Right renal pelvis (tissue), 4 donors: ENCODE data around the gene LCTL. TPM values are rescaled to one million over a fixed set of nuclear protein-coding genes. Genes with fewer than 3 reads are reported as not detected.

Source experiments
- DNase-seq, 4 donors: peaks; one replicate each; pipeline ENCODE4 v3.0.0-alpha.2; 2013; ENCODE audit warnings: low read depth in 4 of 4, low spot score in 3 of 4, missing footprints in 1 of 4
- polyA plus RNA-seq, 4 donors: library from polyadenylated mRNA; unstranded; fragments of 120-200 nt; gene quantifications; one replicate each; pipeline ENCODE4 v1.2.1, GENCODE V29; 2013; ENCODE audit not compliant: insufficient read length in 4 of 4

LCTL gene
- polyA plus RNA-seq, 4 donors: 0.10 to 0.29 (median 0.20) TPM

DNA sequence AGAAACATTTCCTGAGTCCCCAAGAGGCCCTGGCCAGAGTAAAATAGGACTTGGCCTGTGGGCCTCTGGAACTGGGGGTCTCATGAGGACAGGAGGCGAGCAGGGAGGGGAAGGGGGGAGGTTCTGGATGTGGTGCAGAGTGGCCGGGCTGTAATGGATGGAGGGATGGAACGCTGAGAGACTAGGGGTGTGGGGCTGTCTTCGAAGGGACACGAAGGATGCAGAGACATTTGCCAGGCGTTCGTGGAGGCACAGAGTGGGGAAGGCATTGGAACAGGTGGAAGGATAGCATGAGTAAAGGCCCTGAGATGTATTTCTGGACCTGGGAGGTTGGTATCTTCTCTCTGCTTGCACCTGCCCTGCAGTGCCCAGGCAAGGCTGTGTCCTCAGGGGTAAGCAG is 2.1 kb upstream of the LCTL start:
- DNase-seq: no peak

DNA sequence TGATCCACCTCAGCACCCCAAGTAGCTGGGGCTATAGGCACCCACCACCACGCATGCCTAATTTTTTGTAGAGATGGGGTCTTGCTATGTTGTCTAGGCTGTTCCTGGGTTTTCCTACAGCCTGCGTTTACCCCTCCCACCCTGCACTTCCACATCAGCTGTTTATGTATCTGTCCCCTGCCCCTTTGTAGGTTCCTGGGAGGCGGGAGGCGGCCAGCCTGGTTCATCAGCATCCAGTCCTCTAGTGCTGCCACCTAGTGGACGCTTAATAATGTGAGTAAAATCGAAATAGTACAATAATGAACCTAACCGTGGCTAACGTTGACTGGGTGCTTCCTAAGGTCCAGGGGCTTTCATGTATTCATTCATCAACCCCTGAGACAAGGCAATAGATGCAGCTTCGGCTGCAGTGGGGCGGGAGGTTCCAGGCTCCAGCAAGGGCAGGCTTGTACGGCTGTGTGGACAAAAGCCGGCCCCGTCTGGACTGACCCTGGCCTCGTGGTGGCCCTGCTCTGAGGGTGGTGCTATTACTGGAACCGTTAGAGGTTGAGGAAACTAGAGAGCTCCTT is 1.2 kb upstream of the LCTL start:
- peak; percentile 43 to 60 (median 52) for DNase-seq

DNA sequence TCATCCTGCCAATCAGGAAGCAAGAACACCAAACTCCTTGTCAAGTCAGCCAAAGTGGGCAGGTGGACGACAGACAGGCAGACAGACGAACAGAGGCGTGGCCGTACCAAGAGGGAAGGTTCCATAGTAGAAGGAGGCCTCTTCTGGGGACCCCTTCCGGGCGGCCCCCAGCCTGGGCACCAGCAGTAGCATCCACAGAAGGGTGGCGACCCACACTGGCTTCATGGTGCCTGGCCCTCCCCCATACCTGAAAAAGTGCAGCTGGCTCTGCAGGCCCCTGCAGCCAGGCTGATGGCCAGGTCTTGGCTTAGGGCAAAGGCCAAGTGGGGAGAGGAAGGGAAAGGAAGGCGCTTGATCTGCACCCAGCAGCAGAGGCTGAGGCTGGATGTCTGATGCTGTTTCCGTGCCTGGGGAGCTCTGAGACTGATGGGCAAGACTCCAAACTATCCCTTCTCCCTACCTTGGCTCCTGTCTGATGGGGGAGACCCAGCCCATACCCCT is 607 bp downstream of the LCTL start:
- DNase-seq: no peak

DNA sequence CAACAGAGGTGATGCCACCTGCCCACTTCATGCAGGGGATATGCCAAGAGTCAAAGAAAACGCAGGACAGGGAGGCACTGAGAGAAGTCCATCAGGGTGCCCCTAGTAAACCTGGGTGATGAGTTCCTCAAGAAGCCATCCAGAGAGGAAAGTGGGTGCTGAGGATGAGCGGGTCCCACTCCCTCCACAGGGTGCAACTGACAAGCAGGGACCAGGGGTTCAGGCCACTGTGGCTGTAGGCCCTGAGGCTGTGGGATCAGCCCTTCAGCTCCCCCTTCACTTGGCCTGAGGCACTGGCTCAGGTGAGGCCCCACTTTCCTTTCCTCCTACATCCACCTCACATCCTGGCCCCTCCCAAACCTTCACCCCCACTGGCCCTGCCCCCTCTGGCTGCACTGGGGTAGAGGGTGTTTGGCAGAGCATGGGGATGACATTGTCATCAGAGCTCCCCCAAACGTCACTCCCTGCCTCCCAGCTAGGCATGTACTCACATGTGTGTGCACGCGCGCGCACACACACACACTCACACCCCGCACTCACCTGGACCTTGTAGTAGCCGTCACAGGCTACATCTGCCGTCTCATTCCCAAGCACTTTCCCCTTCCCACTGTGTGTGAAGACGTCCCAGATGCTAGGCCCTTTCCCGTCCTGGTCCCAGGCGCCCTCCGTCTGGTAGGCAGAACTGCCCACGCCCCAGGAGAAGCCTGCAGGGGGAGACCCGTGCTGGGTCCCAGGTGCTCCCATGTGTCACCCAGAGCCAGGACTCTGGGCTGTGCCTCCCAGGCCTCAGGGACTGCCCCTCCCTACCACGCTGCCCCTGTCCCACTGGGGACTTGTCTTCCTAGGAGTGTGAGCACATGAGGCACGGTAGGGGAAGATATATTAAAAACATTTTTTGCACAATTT is 1.4 kb downstream of the LCTL start:
- DNase-seq: no peak

DNA sequence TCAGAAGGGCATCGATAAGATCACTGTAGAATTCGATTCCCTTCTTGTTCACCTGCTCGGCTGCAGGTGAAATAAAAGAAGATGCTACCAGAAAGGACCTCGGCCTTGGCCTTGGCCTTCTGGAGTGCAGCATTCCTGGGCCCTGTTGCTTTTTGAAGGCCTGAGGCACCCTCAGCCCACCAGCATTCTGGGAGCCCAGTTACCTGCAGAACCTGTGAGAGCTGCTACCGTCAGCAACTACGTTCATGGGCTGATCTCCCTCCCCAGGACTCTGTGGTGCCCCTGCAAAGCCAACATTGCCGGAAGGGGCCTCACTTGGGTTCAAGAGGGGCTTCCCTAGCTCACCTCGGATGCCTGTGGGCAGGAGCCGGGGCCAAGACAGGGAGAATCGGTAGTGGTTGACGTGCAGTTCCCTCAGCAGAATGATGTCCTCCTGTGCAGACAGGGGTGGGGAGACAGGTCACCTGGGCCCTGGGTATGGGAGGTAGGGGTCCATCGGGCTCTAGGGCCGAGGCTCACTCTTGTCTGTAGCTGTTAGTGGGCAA is 2.2 kb downstream of the LCTL start:
- no peak for DNase-seq

DNA sequence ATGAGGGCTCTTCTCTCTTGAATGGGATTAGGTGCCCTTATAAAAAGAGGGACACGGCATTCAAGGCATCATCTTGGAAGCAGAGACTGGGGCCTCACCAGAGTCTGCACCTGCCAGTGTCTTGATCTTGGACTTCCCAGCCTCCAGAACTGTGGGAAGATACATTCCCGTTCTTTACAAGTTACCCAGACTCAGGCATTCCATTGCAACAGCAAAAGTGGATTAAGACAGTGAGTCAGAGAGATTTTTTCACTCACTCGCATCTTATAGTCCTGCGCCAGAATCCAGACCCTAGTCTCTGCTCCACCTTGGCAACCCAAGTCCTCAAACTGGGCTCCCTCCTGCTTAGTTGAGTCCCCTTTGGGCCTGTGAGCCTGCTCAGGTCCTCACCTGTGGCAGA is 2.7 kb downstream of the LCTL start:
- DNase-seq: no peak

DNA sequence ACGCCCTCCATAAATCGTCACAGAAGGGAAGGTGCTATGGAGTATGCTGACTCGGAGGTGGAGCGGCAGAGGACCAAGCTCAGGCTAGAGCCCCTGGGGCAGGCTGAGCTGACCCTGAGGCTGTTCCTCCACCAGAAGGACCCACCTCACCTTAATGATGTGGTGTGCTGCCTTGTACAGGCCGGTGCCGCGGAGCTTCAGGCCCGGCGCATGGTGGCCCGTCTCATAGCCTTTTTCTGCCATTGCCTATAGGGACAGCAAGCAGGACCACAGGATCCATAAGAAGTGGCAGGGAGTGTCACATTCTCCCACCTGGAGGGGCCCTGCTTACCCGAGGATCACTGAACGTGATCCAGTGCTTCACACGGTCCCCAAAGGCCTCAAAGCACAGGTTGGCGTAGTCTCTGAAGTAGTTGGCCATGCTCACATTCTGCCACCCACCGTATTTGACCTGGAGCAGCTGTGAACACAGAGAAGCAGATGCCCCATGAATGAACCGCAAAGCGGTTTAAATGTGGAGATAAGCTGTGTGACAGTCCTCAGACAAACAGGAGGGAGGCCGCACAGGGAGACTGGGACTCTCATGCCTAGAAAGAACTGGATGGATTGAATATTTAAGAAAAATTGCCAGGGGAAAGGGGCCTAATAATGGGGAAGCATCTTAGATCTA is 4.8 kb downstream of the LCTL start:
- DNase-seq: no peak

DNA sequence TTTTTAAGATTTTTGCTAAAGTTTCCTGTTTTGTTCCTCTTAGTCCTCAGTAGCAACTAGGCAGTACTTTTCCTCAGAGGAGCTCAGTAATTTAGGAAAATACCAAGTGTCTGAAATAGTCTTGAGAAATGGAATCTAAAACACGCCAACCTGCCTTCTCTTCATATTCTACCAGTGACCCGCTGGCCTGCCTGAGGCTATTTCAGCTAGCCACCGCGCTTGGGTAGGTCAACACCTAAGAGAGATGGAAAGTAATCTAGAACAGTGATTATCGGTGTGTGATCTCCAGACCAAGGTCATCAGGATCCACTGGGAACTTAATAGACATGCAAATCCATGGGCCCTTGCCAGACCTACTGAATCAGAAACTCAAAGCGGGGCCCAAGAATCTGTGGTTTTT is 7.5 kb downstream of the LCTL start:
- no peak for DNase-seq

DNA sequence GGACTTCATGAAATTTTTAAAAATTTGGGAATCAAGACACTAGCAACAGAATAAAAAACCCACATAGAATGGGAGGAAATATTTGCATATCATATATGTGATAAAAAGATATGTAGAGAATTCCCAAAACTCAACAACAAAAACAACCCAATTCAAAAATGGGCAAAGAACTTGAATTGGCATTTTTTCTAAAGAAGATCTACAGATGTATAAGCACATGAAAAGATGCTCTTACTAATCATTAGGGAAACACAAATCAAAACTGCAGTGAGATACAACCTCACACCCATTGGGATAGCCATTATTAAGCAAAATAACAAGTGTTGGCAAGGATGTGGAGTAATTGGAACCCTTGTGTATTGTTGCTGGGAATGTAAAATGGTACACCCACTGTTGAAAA is 10.1 kb downstream of the LCTL start:
- no peak for DNase-seq

DNA sequence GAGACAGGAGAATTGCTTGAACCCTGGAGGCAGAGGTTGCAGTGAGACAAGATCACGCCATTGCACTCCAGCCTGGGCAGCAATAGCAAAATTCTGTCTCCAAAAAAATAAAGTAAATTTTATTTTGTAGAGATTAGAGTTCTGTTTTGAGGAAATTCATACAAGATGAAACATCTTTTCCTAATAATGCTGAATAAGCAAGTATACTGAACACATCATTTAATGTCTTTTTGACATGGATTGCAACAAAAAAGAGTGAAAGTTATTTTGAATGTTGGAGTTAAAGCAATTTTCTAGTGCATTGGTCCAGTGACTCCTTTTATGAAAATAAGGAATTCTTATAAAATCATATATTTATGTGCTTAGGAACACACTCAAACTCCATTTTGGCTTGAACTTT is 20.5 kb downstream of the LCTL start:
- DNase-seq: no peak

DNA sequence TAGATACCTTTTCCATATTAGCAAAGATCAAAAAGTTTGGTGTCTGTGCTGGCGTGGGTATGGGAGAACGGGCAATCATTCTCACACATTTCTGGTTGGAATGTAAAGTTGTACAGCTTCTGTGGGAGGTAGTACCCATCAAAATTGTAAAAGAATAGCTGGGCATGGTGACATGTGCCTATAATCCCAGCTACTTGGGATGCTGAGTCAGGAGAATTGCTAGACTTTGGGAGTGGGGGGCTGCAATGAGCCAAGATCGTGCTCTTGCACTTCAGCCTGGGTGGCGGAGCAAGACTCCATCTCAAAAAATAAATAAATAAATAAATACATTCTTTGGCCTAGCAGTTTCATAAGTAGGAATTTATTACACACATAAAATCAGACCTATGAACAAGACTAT is 22.9 kb downstream of the LCTL start:
- no peak for DNase-seq

DNA sequence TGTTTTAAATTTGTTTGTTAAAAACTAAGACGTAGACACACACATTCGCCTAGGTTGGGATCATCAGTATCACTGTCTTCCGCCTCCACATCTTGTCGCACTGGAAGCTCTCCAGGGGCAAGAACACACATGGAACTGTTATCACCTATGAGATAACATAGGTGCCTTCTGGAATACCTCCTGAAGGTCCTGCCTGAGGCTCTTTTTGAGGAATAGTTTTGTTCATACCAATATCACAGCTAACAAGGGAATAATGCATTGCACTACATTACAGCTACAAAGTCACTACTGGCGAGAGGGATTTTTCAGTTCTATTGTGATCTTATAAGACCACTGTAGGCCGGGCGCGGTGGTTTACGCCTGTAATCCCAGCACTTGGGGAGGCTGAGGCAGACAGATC is 30.7 kb downstream of the LCTL start:
- DNase-seq: no peak

DNA sequence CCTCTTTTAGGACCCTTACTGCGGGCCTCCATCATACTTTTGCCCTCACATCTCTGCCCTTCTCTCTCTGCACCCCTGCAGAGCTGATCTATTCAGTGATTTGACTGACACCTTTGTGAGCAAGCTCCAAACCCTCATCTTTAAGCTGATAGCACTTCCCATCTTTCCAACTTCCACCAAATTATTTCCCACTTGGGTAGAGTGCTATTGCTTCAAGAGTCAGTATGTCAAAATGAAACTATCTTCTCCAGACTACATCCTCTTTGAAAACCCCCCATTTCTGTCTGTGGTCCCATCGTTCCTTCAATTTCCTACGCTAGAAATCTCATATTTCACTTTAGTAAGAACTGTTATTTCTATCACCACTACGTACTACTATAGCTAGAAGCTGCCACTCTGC is 41.0 kb downstream of the LCTL start:
- DNase-seq: no peak

DNA sequence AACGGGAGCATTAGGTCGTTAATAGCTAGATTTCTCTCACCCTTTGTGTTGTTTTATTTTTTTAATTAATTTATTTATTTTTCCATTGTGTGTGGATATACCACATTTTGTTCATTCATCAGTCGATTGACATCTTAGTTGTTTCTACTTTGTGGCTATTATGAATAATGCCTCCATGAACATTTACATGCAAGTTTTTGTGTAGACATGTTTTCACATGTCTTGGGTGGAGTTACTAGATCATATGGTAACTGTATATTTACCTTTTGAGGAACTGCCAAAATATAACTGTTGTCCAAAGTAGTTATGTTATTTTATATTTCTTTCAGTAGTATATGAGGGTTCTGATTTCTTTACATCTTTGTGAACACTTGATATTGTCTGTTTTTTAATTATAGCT is 41.9 kb downstream of the LCTL start:
- DNase-seq: no peak

DNA sequence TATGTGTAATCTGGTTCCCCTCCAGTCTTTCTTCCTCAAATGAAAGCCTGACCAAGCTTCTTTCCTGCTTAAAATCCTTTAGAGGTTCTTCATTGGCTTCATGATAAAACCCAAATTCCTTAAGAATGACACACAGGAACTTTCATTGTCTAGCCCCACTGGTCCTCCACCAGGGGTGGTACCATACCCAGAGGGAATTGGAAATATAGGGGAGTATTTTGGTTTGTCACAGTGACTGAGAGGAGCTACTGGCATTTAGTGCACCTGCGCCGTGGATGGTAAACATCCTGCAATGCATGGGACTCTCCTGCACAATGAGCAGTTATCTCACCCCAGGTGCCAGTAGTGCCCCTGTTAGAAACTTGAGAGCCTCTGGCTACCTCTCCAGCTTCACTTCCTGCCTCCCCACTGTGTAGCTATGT is 49.9 kb downstream of the LCTL start:
- DNase-seq: no peak

DNA sequence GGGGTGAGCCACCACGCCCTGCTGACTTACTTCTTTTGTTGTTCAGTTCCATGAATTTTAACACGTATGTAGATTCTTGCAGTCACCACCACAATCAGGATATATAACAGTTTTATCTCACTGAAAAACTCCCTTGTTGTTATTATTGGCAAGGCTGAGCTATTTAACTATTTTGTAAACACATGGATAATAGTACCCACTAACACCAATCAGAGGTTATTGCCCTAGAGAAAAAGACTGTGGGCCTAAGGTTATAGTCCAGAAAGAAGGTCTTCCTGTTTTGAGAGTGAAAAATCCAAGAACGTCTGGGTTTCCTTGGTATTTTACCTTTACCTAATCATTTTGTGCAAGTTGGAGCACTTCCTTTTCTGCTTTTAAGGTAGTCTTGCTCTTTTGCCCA is 51.2 kb downstream of the LCTL start:
- no peak for DNase-seq

DNA sequence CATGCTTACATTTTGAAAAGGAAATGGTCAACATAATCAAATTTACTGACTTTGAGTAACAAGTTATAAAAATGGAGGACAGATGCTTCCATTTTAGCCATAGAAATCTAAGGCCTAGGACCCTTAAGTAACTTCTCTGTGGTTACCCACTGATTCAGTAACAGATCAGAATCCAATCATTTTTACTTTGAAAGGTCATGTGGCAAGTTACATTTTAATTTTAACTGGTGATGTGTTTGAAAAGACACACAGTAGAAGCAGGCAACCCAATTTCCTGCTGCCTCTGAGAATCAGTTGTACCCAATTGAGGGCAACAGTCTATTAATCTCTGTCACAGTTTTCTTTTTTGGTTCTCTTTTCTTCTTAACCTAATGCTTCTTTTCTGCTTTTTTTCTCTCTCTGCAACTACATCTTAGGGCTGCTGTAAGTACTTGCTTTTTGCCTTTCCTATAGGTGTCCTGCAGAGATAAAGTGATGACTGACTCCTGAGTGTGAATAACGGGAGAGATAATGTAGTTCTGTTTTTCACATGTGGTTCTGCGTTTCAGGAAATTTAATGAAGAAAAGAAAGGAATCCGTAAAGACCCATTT is 57.4 kb downstream of the LCTL start:
- DNase-seq: no peak

DNA sequence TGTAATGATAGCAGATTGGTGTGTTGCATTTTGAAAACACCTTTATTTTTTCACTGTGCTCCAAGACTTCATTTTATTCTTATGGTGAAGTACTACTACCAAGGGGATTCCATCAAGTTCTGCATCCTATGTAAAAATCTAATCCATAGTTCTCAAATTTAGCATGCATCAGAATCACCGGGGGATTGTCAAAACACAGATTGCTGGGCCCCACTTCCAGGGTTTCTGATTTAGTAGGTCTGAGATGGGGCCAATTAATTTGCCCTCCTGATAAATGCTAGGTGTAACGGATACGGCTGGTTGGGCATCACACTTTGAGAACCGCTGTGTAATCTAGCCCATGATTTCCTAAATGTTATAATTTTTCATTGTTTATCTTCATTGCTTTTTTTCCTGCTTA is 60.0 kb downstream of the LCTL start:
- no peak for DNase-seq

DNA sequence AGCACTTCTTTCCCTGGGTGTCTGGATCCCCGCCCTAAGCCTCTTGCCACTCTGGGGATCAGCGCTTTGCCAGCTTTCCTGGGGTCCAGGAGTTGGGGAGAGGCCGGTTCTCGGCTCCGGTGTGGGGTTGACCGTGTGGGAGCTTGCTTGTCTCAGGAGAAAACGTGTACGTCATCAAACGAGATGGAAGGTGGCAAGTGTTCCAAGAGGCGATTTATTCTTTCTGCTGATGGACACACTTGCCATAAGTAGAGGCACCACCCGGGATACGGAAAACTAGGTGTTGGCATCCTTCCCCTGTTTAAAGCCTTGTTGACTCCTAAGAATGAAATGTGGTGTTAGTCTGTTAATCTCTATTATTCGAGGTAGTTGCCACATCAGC is 60.4 kb downstream of the LCTL start:
- no peak for DNase-seq

DNA sequence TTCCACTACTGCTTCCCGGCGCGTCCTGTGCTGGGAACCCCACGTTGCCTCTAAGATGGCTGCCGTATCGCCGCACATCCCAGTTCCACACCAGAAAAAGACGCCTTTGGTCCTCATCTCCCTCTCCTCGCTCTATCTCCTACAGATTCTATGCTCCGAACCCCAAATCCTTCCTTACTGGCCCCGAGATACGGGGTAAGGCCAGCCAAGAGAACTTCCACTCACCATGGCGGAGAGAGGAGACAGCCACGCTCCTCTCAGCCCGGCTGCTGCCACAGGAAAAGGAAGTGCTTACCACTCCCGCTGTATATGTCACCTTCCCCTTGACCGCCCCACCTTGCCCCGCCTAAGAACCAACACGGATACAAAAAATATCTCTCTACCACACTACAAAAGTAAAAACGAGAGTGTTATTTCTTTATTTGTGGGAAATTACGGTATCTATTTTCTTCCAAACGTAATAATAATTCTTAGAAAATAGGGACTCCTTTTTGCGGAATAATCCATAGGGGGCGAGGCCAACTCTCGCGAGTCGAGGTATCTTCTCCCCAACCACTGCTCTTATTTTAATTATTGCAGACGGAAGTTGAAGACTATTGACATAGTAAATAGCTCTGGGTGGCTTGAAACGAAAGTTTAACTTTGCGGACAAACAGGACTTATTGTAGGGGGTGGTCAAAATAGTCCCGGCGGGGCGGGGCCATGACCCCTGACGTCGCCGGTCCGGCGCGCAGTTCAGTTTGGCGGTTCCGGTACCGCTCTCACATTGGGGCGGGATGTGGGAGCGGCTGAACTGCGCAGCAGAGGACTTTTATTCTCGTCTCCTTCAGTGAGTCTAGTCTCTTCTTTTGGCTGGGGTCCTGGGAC is 61.0 kb downstream of the LCTL start, which contains the start of the genes RPL4 and ZWILCH:
RPL4 (minus strand) TSS at position 293 of the 867 bp plus-strand sequence; CDS start at position 228, 65 bp downstream.
ZWILCH (plus strand) TSS at position 764 of the 867 bp plus-strand sequence; CDS start at position 777, 13 bp downstream.
- DNase-seq: peak; percentile 73 to 84 (median 79)
